Astrocyte of the cerebellum (primary cell): ENCODE data around the gene PRICKLE1.

Experiments used
- DNase-seq: peaks from one replicate; pipeline ENCODE4 v3.0.0-alpha.2; 2011; ENCODE audit warnings: low read depth
- H3K4me3 ChIP-seq: 2 replicates; pipeline ENCODE4 v1.5.1; 2011; ENCODE audit warnings: mild to moderate bottlenecking, low read depth, low read length, moderate library complexity
- CTCF ChIP-seq: IDR thresholded peaks from 2 replicates; pipeline ENCODE4 v1.5.1; 2012; ENCODE audit warnings: low read length, low read depth, moderate library complexity, mild to moderate bottlenecking; ENCODE audit errors: missing control alignments
- in situ Hi-C: cut with HindIII; loops from 2 replicates; pipeline ENCODE4 v1.10.0; 2017; ENCODE audit warnings: low sequenced_read_pairs

PRICKLE1 gene

DNA sequence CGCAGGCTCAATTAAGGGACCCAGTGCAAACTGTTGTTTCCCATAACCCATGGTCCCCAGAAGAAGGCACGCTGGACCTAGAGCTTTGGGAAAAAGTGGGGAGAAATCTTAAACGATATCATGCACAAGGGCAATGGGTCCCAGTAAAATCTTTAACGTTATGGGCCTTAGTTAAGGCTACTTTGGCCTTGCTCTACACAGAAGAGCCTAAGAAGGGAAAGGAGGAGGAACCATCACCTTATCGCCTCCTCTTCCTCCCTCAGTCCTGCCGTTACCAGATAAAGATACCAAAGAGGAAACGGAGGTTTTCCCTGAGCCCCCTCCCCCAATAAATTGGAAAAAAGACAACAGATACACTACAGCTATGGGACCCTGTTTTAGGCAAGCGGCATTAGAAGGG is 146.7 kb downstream of the PRICKLE1 start:
- in situ Hi-C loops: no loop called here
- no peak for TF ChIP-seq CTCF
- no peak overlapping the region for H3K4me3 ChIP-seq
- DNase-seq: no peak

DNA sequence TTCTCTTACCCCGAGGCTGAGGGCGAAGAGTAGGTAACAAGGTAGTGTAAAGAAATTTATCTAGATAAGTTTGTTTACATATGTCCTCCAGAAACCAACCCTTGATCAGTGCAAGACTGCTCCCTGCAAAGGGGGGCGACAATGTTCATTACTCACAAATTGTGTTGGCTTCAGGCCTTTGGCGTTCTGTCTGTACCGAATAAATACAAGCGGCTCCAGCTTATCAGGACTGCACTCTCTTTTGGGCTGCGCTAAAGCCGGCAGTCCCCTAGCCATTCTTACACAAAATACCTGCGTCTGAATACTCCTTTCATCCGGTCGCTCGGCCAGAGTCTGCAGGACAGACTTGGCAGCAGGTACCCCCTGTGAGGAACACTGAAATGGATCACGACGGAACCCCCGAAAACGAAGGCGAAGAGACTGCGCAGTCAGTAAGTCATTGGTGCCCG is 147.2 kb downstream of the PRICKLE1 start:
- in situ Hi-C loops: no loop called here
- DNase-seq: no peak
- TF ChIP-seq CTCF: no peak
- no peak overlapping the region for H3K4me3 ChIP-seq

- TF ChIP-seq CTCF: no peak
- in situ Hi-C loops: no loop called here
- no peak for DNase-seq
- H3K4me3 ChIP-seq: no peak overlapping the region
Measured at GRCh38 chr12:42440608-42441007, 148.9 kb downstream of the PRICKLE1 start.

DNA sequence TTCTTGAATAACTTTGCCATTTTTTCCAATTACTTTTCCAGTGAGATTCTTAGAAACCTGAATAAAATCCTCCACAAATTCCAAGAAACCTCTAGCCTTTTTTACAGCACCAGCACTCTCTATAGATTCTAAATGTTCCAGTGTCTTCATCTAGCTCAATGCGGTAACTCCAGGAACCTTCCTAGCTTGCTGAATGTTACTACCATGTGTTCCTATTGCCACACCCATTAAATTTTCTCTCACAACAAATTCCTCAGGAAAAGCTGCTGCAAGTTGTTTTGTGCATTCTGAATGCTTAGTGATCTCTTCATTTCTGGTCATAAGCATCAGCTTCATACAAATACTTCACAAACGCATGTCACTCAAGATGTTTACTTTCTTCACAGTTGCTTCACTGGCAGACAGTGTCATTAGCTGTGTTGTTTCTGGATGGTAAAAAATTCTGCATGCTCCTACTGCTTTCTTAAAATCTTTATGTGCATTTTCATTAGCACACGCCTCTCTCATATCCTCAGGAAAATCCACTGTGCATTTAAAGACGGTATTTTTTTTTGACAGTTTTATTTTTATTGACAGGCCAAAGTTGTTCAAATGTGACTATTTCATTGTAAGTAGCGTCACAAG is 156.9 kb downstream of the PRICKLE1 start:
- no peak for TF ChIP-seq CTCF
- H3K4me3 ChIP-seq: no peak overlapping the region
- in situ Hi-C loops: no loop called here
- no peak for DNase-seq

DNA sequence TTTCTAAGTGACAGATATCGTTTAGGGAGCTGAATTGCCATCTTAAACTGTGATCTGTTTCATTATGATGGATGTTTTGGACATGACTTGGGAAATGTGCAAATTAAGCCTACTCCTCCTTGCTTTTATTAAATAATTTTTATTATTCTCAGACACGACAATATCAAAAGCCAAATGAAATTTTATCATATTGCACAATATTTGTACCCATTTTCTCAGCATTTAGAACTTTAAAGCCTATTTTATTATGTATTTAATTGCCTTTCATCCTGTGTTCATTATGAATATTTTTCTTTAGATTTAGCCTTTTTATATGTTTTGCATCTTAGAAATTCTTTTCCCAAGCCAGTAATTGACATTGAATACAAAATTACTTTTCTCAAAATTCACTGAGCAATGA is 160.7 kb downstream of the PRICKLE1 start:
- H3K4me3 ChIP-seq: no peak overlapping the region
- no peak for TF ChIP-seq CTCF
- no peak for DNase-seq
- in situ Hi-C loops: no loop called here

DNA sequence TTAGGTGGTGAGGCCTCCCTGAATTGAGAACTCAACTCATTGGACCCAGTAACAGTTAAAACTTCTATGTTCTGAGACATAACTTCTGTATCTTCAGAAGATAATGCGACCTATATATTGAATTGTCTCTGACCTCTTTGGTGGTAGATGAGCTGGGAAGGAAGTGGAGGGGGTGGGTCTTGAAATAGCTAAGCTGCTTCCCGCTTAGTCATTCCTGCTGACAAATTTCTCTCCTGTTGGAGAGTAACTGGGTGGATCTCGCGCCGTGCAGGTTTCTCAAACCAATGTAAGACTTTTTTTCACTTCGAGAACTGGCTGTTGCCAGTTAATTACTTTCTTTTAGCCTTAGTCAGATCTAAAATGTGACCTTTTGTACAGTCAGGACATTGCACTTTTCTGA is 162.8 kb downstream of the PRICKLE1 start:
- DNase-seq: no peak
- no peak for TF ChIP-seq CTCF
- in situ Hi-C loops: no loop called here
- H3K4me3 ChIP-seq: no peak overlapping the region
